Right forelimb (tissue), 1 donor: ENCODE data around the gene PHLDB3.
"Not testable (repeated sequence)": the region's sequence is repeated elsewhere in the genome, so short reads cannot be mapped to it uniquely, and the experiment has no call there.

ENCODE experiments used
- DNase-seq: peaks from one replicate; pipeline ENCODE4 v3.0.0-alpha.2; 2018

The PHLDB3 gene

DNA sequence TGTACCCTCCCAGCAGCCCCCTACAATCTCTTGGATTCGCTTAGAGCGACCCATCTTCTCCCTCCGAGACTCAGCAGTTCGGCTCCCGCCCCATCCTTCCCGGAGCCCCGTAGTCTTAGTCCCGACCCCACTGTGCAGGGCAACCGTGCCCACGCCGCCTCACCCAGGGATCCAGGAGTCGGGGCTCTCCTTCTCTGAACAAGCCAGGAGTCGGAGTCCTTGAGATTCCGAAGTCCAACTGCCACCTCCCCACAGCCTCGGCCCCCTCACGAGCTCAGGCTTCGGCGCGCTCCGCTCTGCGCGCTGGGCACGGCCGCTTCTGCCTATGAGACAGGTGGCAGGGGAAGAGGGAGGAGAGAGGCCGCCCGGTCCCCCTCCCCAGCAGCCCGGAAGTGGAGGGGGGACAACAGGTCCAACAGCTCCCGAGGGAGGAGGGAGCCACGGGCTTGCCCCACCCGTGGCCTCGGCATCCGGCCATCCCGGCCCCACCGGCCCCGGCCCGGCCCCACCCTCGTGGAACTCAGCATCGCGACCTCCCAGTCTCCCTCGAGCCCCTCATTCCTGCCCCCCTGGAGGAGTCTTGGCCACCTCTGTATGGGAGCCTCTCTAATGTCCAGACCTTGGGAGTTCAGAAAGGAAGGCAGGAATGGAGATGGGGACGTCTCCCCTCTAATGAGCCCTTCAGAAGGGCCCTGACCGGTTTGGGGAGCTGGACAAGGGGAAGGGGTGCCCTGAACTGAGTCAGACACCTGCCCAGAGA is at the start of gene PHLDB3:
Gene PHLDB3, minus strand, starts transcription at position 321 of the 760 bp plus-strand sequence. CDS start 628 bp downstream, outside the sequence.
- DNase-seq, result no peak

DNA sequence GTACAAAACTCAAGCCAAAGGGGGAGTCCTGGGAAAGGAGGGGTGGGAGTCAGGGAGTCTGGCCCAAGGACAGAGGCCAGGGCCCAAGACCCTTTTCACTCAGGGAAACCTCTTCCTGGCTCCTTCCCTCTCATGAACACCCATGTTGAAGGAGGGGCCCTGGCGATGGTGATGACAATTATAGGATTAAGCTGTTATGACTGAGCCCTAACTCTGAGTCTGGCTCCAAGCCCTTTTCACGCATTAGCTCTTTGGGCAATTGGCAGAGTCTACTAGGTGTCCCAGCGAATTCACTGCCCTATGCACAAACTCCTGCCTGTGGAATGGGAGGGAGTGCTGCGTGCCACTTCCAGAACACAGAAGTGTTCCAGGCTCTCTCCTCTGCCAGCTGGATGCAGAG is 49.1 kb upstream of the PHLDB3 start:
- no peak for DNase-seq

DNA sequence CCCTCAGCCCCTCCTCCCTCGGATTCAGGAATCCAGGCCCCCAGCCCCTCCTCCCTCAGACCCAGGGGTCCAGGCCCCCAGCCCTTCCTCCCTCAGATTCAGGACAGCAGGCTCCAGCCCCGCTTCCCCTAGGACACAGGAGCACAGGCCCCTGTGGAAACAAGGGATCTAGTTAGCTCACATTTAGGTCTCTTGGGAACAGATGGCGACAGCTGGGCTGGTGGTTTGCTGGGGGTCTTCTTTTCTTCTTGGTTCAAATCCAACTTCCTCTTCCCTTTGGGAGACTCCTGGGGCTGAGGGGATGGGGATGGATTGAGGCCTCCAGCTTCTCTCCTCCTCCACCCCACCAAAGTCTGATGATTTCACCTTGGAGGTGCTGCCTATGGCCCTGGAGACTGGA is 48.1 kb upstream of the PHLDB3 start:
- DNase-seq, result no peak

DNA sequence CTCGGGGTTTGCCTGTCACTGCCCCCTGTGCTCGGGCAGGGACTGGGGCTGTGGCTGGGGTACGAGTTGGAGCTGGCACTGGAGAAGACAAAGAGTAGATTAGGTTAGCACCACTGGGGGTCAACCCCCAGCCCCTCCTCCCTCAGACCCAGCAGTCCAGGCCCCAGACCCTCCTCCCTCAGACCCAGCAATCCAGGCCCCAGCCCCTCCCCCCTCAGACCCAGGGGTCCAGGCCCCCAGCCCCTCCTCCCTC is 47.6 kb upstream of the PHLDB3 start:
- no peak for DNase-seq

DNA sequence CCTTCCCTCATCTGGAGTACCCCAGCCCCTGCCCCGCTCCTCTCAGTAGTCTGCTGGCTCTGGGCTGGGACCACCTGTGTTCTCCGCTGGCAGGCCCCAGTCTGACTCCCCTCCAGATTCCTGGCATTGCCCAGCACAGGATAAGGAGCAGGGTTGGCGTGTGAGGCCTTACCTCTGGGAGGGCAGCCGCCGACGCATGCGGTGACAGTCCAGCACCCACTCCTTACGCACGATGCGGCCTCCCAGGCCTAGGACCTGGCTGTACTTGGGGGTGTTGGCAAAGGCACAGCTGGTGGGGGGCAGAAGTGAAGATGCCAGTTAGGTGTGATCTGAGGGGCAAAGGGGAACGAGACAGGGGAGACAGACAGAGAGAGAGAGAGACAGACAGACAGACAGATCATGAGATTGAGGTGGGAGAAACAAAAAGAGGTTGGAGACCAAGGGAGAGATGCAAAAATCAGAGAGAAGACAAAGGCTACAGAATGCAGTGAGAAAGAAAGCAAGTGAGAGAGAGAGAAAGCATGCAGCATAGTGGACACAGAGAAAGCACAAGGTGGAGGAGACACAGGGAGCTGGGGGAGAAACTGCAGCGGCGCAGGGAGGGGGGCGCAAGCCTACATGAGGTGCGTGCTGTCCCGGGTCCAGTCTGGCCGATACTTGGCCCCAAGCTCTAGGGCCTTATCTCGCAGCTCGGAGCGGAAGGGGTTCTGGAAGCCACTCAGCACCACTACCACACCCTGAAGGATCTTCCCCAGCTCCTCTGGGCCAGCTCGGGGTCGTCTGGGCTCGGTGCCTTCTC is 47.1 kb upstream of the PHLDB3 start:
- DNase-seq, result no peak

DNA sequence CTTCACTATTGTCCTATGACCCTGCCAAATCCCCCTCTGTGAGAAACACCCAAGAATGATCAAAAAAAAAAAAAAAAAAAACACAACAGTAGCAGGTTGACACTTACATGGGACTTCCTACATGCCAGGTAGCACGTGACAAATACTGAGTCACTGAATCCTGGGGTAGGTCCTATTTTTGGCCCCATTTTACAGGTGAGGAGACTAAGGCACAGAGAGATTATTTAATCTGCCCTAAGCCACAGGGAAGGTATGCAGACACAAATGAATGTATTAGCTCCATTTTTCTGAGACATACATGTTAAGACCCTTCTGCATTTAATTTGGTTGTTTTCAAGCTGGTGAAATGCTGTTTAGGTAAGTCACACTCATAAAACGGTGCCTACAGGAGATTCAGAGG is 44.2 kb upstream of the PHLDB3 start:
- DNase-seq, result no peak

DNA sequence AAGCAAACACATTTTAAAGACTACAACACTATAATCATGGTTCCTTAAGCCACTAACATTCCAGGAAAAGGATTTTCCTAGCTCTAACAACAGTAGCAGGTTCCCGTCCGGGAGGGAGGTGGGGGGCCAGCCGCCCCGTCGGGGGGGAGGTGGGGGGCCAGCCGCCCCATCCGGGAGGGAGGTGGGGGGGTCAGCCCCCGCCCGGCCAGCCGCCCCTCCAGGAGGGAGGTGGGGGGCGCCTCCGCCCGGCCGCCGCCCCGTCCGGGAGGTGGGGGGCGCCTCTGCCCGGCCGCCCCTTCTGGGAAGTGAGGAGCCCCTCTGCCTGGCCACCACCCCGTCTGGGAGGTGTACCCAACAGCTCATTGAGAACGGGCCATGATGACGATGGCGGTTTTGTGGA is 43.4 kb upstream of the PHLDB3 start:
- not testable (repeated sequence) for DNase-seq

DNA sequence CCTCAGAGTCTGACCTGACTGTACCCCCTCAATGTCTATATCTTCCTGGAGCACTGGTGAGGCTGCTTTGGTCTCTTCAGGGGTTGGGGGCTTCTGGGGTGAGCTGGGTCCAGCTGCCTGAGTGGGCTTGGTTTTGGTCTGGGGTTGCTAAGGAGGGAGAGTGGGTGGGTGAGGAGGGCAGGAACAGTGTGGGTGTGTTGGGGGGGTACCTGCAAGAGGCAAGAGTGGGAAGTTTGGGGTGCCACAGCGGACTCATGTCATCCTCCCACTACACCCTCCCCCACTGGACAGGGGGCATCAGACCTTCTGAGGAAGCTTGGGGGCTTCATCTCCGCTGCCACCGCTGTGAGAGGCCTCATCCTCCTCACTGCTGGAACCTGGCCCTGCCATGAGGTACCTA is 42.0 kb upstream of the PHLDB3 start:
- no peak for DNase-seq

DNA sequence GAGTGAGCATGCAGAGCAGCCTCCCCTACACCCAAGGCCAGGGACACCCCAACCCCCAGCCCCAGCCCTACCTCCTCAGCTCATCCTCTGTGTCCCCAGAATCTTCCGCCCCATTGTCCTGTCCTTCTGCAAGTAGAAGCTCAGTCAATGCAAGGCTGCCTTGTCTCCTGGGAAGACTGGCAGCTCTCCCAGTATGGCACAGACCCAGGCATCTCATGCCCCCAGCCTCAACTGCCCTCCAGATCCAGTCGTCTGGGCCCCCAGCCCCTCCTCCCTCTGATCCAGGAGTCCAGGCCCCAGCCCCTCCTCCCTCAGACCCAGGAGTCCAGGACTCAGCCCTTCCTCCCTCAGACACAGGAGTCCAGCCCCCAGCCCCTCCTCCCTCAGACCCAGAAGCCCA is 41.4 kb upstream of the PHLDB3 start:
- no peak for DNase-seq

DNA sequence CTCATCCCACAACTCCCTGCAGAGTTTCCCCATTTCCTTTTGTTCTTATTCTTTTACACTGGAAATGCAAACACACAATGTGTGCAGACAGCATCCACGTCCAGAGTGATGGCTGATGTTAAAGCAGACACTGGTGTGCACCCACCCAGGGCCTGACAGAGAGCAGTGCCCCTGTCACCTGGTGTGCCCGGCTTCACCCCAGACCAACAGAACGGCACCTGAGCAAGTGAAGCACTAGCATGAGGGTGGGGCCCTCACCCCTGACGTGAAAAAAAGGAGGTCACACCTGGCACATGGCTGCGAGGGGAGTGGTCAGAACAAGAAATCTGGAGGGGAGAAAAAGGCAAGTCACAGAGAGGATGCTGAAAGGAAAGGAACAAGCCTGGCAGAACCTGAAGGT is 40.7 kb upstream of the PHLDB3 start:
- DNase-seq, result no peak

DNA sequence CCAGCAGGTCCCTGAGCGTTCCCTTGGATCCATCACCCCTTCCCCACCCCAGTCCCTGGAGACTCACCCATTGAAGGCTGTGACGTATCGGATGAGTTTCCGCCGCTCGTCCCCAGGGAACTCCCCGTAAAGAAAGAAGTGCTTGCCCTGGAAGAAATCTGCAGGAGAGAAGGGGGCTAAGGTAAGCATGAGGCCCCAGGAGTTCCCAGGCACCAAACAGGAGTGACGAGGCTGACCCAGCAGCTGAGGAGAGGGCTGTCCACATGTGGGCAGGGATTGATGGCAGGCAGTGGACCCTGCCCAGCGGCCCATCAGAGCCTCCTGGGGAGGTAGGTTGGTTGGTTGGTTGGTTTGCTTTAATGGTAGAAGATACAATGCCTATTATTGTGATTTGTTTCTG is 39.5 kb upstream of the PHLDB3 start:
- DNase-seq, result no peak

DNA sequence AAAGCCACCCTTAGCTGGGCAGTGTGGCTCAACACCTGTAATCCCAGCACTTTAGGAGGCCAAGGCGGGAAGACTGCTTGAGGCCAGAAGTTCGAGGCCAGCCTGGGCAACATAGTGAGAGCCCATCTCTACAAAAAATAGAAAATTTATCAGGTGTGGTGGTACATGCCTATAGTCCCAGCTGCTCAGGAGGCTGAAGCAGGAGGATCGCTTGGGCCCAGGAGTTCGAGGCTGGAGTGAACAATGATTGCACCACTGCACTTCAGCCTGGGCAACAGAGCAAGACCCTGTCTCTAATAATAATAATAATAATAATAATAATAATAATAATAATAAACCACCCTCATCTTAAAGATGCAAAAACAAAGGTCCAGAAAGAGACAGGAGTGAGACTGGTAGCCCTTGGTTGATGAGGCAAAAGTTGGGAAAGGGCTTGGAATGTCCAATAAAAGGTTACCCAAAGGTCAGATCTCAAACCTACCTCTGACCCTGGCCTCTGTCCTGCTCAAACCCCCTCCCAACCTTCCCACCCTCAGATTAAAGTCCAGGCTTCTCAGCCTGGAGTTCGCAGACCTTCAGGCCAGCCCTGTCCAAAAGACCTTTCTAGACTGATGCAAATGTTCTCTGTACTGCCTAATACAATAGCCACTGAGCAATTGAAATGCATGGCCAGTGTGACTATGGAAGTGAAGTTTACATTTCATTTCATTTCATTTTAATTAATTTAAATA is 37.5 kb upstream of the PHLDB3 start:
- no peak for DNase-seq

DNA sequence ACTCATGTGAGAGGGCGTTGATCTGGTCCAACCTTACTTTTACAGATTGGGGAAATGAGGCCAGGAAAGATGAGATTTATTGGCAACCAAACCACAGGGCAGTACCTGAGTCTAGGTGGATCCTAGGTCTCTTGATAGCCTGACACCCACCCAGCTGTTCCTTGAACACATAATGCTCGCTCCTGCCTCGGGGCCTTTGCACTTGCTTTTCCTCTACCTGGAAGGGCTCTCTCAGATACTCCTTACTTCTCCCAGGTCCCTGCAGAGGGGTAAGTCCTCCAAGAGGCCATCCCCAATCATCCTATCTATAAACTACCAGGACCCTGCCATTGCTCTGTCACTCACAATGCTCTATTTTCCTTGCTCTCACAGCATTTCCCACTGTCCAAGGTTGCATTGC is 35.8 kb upstream of the PHLDB3 start:
- no peak for DNase-seq

DNA sequence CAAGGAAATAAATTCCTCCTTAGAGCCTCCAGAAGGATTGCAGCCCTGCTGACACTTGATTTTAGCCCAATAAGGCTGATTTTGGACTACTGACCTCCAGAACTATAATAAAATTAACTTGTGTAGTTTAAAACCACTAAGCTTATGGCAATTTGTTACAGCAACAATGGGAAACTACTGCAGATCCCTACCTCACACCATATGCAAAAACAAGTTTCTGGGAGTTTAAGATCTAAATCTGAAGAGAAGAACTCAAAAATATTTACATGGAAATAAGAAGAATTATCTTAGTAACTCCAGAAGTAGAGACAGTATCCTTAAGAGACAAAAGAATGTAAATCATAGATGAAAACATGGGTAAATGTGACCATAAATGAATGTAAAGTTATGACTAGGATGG is 34.4 kb upstream of the PHLDB3 start:
- no peak for DNase-seq

DNA sequence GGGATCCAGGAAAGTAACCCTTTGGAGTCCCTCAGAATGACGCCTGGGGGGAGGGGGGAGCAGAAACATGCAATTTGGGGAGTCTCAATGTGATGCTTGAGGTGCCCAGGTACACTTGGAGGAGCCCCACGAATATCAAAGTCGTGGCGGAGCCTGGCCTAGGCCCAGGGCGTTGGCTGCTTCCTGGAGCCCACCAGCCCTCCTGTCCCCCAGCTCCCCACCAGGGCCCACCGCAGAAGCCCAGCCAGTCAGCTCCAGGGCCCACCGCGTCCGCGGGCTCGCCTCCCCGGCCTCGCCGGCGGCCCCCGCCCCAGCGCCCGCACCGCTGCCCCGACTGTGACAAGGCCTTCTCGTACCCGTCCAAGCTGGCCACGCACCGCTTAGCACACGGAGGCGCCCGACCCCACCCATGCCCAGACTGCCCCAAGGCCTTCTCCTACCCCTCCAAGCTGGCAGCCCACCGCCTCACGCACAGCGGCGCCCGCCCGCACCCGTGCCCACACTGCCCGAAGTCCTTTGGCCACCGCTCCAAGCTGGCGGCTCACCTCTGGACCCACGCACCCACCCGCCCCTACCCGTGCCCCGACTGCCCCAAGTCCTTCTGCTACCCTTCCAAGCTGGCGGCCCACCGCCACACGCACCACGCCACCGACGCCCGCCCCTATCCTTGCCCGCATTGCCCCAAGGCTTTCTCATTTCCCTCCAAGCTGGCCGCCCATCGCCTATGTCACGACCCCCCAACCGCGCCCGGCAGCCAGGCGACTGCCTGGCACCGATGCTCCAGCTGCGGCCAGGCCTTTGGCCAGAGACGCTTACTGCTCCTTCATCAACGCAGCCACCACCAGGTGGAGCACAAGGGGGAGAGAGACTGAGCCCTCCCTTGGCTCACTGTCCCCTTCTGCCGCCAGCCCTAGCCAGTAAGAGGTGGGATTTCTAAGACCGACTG is 30.5 kb upstream of the PHLDB3 start:
- peak; percentile 82 for DNase-seq

DNA sequence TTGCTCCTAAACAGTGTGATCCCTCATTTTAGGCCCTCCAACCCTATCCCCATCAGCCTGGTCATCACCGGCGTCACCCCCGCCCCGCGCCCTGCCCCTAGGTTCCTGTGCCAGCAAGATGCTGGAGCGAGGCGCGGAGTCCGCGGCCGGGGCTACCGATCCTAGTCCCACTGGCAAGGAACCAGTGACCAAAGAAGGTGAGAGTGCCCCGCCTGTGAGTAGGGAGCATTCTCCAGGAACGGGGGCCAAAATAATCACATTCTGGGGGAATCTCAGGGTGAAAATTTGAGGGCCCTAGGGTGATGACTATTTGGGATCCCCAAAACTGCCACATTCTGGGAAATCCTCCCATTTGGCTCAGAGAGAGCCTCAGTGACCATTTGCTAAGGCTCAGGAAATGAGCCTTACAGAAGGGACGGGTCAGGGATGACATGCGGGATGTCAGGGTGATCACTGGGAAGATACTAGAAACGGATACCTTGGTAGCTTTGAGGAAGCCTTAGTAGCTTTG is 29.8 kb upstream of the PHLDB3 start:
- DNase-seq, result no peak

DNA sequence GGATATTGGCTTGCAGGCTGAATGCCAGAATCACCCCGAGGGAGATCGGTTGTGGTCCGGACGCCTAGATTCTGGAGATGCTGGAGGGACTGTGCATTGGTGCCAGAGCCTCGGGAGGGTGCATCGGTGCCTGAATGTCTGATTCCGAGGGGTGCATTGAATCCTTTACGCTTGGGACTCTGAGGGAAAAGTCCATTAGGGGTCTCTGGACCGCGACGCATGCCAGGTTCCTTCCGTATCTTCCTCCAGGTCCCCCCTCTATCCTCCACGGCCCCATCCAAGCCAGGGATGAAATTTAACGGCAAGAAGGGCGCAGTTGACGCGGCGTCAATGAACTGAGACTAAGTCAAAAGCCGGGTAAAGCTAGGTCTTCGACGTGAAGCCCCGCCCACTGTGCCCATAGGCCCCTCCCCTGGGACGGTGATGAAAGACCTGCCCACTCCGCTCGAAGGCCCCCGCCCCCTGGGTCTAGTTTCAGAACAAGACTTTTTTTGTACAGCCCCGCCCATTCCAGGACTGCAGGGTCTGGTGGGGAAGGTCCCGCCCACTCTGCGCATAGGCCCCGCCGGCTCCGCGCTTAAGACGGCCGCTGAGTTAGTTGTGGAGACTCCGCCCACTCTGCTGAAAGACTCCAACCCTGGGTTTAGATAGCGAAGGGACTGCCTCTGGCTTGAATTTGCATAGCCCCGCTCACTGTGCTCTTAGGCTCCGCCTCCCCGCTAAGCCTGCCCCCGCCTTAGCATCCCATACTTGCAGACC is 29.2 kb upstream of the PHLDB3 start:
- DNase-seq, result peak; percentile 97

DNA sequence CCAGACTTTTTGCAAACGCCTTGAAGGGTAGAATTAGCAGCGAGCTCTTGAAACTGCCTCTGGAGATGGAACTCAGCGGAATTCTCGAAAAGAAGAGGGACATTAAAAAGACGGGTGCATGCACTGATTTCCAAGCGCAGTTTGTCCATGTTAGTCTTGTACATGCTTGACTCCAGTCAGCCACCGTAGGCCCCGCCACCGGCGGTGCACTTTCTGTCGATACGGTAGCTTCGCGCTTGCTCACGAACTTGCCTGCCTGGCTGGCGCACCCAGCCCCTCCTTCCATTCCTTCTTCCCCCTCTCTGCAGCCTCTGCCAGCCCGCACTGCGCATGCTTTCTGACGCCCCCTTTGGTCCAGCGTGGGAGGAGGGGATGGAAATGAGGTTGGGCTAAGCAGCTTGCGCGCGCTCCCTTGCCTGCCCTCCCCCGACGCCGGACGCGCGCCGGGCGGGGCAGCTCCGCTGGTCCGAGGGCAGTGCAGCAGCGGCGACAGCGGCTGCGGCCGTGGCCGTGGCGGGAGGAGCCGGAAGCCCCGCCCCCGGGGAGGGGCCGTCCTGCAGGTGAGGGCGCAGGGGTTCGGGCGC is 28.5 kb upstream of the PHLDB3 start, which contains the start of gene ZNF575:
Gene ZNF575, plus strand, starts transcription at position 227 of the 584 bp plus-strand sequence. CDS start 1,235 bp downstream, outside the sequence.
- DNase-seq, result peak; percentile 98

DNA sequence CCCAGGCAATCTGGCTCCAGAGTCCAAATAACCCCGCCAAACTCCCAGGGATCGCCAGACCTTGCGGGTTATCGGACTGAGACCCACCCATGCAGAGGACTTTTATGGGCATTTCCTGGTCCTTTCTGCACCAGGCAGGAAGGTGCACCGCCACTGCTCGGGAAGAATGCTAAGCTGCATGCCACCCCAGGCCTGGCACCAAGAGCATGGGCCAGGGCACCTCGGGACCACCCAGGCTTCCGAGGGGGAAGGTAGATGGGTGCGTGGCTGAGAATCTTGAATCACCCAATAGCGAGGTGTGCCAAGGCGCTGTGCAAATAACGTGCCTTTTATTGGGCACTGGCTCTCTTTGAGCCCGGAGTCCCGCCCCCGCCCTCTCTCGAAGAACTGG is 28.0 kb upstream of the PHLDB3 start:
- DNase-seq, result no peak

DNA sequence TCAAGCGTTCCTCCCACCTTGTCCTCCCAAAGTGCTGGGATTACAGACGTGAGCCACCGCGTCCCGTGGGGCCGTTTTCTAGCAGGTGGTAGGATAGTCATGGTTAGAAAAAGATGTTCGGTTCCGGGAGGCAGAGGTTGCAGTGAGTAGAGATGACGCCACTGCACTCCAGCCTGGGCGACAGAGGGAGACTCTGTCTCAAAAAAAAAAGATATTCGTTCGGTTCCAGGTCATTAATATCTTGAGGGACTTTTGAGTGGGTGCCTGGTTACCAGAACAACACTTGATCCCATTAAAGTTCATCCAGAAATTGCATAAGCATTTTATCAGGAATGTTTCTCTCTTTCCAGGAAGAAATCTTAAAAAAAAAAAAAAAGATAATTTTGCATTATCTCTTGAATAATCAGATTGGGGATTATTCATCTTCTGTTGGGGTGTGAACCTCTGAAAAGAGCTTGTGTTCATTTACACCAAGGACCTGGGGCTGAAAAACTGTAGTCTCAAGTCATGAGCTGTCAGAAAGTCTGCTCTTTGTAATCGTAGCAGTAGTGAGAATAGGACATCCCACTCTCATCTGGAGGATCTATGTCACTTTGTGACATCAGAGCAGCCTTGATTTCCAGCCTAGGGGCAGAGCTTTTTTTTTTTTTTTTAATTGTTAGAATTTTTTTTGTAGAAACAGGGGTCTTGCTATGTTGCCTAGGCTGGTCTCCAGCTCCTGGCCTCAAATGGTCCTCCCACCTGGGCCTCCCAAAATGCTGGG is 23.5 kb upstream of the PHLDB3 start:
- DNase-seq, result no peak
